Natural killer cell (primary cell): ENCODE results near the gene LYSMD1. TPM values are rescaled to one million over a fixed set of nuclear protein-coding genes. Genes with fewer than 3 reads are reported as not detected.

Experiments
- ATAC-seq, 3 donors: fragments of 150-1000 bp in 2 of 3; fragments of 200-7000 bp in 1 of 3; cut with Tn5 transposase; 1 replicate in 1 of 3; 2 replicates in 2 of 3; pipeline ENCODE4 v1.10.0; 2021; ENCODE audit warnings: mild to moderate bottlenecking in 2 of 3, moderate library complexity in 2 of 3
- DNase-seq, 2 donors: peaks; one replicate each; pipeline versions ENCODE4 v3.0.0 to v3.0.0-alpha.2; 2013 to 2021; ENCODE audit warnings: mixed read lengths in 1 of 2
- H3K27ac ChIP-seq: one replicate; pipeline ENCODE4 v1.5.1; 2013; ENCODE audit warnings: mild to moderate bottlenecking, low read length
- H3K27me3 ChIP-seq: one replicate; pipeline ENCODE4 v1.6.1; 2013; ENCODE audit warnings: low read length; ENCODE audit not compliant: control insufficient read depth, insufficient read depth
- H3K36me3 ChIP-seq: one replicate; pipeline ENCODE4 v1.6.1; 2013; ENCODE audit warnings: low read length; ENCODE audit not compliant: control insufficient read depth, insufficient read depth
- H3K4me1 ChIP-seq: one replicate; pipeline ENCODE4 v1.6.1; 2013; ENCODE audit warnings: low read length; ENCODE audit not compliant: control insufficient read depth, insufficient read depth
- H3K4me3 ChIP-seq: one replicate; pipeline ENCODE4 v1.5.1; 2013; ENCODE audit warnings: low read length
- H3K9me3 ChIP-seq: one replicate; pipeline ENCODE4 v1.6.1; 2013; ENCODE audit warnings: low read length; ENCODE audit not compliant: control insufficient read depth, insufficient read depth
- H3K27ac Mint-ChIP-seq, 2 donors: one replicate each; pipeline ENCODE4 v1.8.0; 2022; ENCODE audit warnings: mild to moderate bottlenecking in 2 of 2, mixed read lengths in 2 of 2, moderate library complexity in 1 of 2
- H3K27me3 Mint-ChIP-seq, 2 donors: one replicate each; pipeline ENCODE4 v1.8.0; 2022; ENCODE audit warnings: low read depth in 2 of 2, mixed read lengths in 2 of 2
- H3K36me3 Mint-ChIP-seq: one replicate; pipeline ENCODE4 v1.8.0; 2022; ENCODE audit warnings: mixed read lengths
- H3K4me1 Mint-ChIP-seq, 2 donors: one replicate each; pipeline ENCODE4 v1.8.0; 2022; ENCODE audit warnings: mixed read lengths in 2 of 2
- H3K4me3 Mint-ChIP-seq: one replicate; pipeline ENCODE4 v1.8.0; 2022; ENCODE audit warnings: mild to moderate bottlenecking, moderate library complexity, mixed read lengths
- H3K9me3 Mint-ChIP-seq, 2 donors: one replicate each; pipeline ENCODE4 v1.8.0; 2022; ENCODE audit warnings: mixed read lengths in 2 of 2
- WGBS: methylation state at CpG from one replicate; pipeline ENCODE4 v1.1.7; 2013; ENCODE audit warnings: missing lambda C conversion rate; ENCODE audit not compliant: insufficient coverage; 5-methylcytosine and 5-hydroxymethylcytosine counted together
- intact Hi-C: fragments of 100-400 bp; cut with micrococcal nuclease; formaldehyde crosslinking; loops from one replicate; pipeline ENCODE4 v1.14.2; 2022
- total RNA-seq, 4 donors: library from RNA; stranded (reverse); fragments of 120-200 nt in 1 of 4; gene quantifications; one replicate each; pipeline versions ENCODE4 v1.2.3 to v1.2.4, GENCODE V29; 2013 to 2022
- TF ChIP-seq, protein P1 (sequence below): fragments of 200-600 bp; IDR thresholded peaks from one replicate; pipeline ENCODE4 v1.8.0; 2022; ENCODE audit warnings: antibody characterized with exemption

LYSMD1 gene
- total RNA-seq, 3 donors from 2014 or later (not counting 1 experiment from before 2014, with no cell fraction given), result 1.0 to 1.7 (median 1.2) TPM

DNA sequence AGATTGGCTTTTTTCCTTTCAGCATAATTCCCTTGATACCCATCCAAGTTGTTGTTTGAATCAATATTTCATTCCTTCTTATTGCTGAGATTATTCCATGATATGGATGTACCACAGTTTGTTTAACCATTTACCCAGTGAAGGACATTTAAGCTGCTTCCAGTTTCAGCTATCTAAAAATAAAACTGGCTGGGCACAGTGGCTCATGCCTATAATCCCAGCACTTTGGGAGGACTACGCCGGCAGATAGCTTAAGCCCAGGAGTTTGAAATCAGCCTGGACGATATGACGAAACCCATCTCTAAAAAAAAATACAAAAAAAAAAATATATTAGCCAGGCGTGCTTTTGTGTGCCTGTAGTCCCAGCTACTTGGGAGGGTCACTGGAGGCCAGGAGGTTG is 51.8 kb downstream of the LYSMD1 start:
- Histone ChIP-seq H3K4me1 (no peaks in the 10 kb centered on the region), H3K36me3 (peaks cover 14% of the 10 kb centered on the region), H3K27me3 (no peaks in the 10 kb centered on the region), H3K4me3 (no peak overlapping the region), H3K27ac (no peak overlapping the region), H3K9me3 (no peaks in the 10 kb centered on the region)
- intact Hi-C loops, result no loop called here
- H3K9me3 Mint-ChIP-seq, result no peaks in the 10 kb centered on the region
- H3K4me1 Mint-ChIP-seq, result no peaks in the 10 kb centered on the region
- peaks cover 6% of the 10 kb centered on the region for H3K36me3 Mint-ChIP-seq
- no peak overlapping the region for H3K4me3 Mint-ChIP-seq
- no peak overlapping the region for H3K27ac Mint-ChIP-seq
- ATAC-seq, result no peak
- no peak for DNase-seq
- no peaks in the 10 kb centered on the region for H3K27me3 Mint-ChIP-seq
- 98% methylated on average over 5 of the region's 5 CpGs for WGBS
- TF ChIP-seq, protein P1, sequence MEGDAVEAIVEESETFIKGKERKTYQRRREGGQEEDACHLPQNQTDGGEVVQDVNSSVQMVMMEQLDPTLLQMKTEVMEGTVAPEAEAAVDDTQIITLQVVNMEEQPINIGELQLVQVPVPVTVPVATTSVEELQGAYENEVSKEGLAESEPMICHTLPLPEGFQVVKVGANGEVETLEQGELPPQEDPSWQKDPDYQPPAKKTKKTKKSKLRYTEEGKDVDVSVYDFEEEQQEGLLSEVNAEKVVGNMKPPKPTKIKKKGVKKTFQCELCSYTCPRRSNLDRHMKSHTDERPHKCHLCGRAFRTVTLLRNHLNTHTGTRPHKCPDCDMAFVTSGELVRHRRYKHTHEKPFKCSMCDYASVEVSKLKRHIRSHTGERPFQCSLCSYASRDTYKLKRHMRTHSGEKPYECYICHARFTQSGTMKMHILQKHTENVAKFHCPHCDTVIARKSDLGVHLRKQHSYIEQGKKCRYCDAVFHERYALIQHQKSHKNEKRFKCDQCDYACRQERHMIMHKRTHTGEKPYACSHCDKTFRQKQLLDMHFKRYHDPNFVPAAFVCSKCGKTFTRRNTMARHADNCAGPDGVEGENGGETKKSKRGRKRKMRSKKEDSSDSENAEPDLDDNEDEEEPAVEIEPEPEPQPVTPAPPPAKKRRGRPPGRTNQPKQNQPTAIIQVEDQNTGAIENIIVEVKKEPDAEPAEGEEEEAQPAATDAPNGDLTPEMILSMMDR, result no peak

Other genes with a start within 250 kb of the LYSMD1 start
- gene SETDB1, start 239.5 kb downstream of the LYSMD1 start, total RNA-seq, result 10 to 100 TPM; 64.6 to 74.3 (median 70.5) TPM
- gene CERS2, start 191.1 kb downstream of the LYSMD1 start, total RNA-seq, result 100 to 1,000 TPM; 122 to 129 (median 127) TPM
- gene ANXA9, start 183.6 kb downstream of the LYSMD1 start, total RNA-seq, result under 1 TPM in 1 of 3 donors, not detected in 2; 0.25 TPM
- 10 to 100 TPM; 14.0 to 15.6 (median 15.2) TPM for gene MINDY1, start 159.0 kb downstream of the LYSMD1 start, total RNA-seq
- 10 to 100 TPM; 11.4 to 14.1 (median 13.5) TPM for gene PRUNE1, start 157.5 kb downstream of the LYSMD1 start, total RNA-seq
- gene BNIPL, start 129.3 kb downstream of the LYSMD1 start, total RNA-seq, result under 1 TPM; 0.28 to 0.39 (median 0.33) TPM
- gene C1orf56, start 118.2 kb downstream of the LYSMD1 start, total RNA-seq, result 1 to 10 TPM; 1.6 to 3.3 (median 1.9) TPM
- gene CDC42SE1, start 106.3 kb downstream of the LYSMD1 start, total RNA-seq, result 100 to 1,000 TPM; 555 to 792 (median 752) TPM
- 10 to 100 TPM; 11.2 to 18.6 (median 17.6) TPM for gene MLLT11, start 105.5 kb downstream of the LYSMD1 start, total RNA-seq
- gene GABPB2, start 95.1 kb downstream of the LYSMD1 start, total RNA-seq, result 10 to 100 TPM; 27.4 to 34.0 (median 30.6) TPM
- 1 to 10 TPM; 2.5 to 5.8 (median 3.0) TPM for gene SEMA6C, start 19.3 kb downstream of the LYSMD1 start, total RNA-seq
- gene TNFAIP8L2, start 9.3 kb downstream of the LYSMD1 start, total RNA-seq, result 10 to 100 TPM in 1 of 3 donors, 1 to 10 TPM in 2; 4.8 to 14.5 (median 5.7) TPM
- gene SCNM1, start 242 bp upstream of the LYSMD1 start, total RNA-seq, result 10 to 100 TPM; 52.3 to 54.2 (median 52.9) TPM
- 1 to 10 TPM in 2 of 3 donors, not detected in 1; 2.6 to 3.8 TPM for gene TMOD4, start 10.1 kb upstream of the LYSMD1 start, total RNA-seq
- gene VPS72, start 24.3 kb upstream of the LYSMD1 start, total RNA-seq, result 10 to 100 TPM; 26.2 to 45.1 (median 44.8) TPM
- 10 to 100 TPM; 42.0 to 65.2 (median 44.6) TPM for gene PIP5K1A, start 32.6 kb upstream of the LYSMD1 start, total RNA-seq
- gene PSMD4, start 88.8 kb upstream of the LYSMD1 start, total RNA-seq, result 100 to 1,000 TPM in 1 of 3 donors, 10 to 100 TPM in 2; 94.2 to 101 (median 99.3) TPM
- gene ZNF687, start 116.4 kb upstream of the LYSMD1 start, total RNA-seq, result 10 to 100 TPM; 48.1 to 52.2 (median 48.6) TPM
- gene PI4KB, start 161.5 kb upstream of the LYSMD1 start, total RNA-seq, result 10 to 100 TPM; 68.2 to 99.3 (median 95.0) TPM
- gene RFX5, start 181.3 kb upstream of the LYSMD1 start, total RNA-seq, result 100 to 1,000 TPM in 2 of 3 donors, 10 to 100 TPM in 1; 72.6 to 111 (median 110) TPM
- not detected for gene SELENBP1, start 206.8 kb upstream of the LYSMD1 start, total RNA-seq
- gene PSMB4, start 233.7 kb upstream of the LYSMD1 start, total RNA-seq, result 100 to 1,000 TPM; 291 to 313 (median 297) TPM